GM20000 (cell line): ENCODE results near the gene SLC7A1.

ENCODE experiments used
- DNase-seq: peaks from one replicate; pipeline ENCODE4 v3.0.0; 2012; ENCODE audit warnings: low spot score
- TF ChIP-seq, protein P1 (sequence below): IDR thresholded peaks from 2 replicates; pipeline ENCODE4 v1.5.1; 2012; ENCODE audit warnings: mild to moderate bottlenecking, control low read depth; ENCODE audit errors: extremely low read depth, missing control alignments

Gene SLC7A1

DNA sequence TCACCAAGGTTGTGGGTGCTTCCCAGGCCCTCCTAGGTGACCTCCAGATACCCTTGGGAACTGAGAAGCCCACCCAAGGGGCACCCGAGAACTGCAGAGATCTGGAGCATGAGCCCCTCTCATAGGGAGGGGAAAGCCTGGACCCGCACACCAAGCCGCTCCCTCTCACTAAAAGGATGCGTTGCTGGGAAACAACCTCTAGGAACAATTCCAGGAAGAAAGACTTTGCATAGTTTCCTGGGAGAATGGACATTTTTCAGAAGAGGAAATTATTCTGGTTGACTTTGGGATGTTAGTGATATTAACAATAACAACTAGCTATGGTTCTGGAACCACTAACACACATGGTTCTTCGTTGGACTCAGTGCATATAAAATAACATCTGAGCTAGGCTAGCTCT lies 64.6 kb downstream of the SLC7A1 start:
- TF ChIP-seq, protein P1, sequence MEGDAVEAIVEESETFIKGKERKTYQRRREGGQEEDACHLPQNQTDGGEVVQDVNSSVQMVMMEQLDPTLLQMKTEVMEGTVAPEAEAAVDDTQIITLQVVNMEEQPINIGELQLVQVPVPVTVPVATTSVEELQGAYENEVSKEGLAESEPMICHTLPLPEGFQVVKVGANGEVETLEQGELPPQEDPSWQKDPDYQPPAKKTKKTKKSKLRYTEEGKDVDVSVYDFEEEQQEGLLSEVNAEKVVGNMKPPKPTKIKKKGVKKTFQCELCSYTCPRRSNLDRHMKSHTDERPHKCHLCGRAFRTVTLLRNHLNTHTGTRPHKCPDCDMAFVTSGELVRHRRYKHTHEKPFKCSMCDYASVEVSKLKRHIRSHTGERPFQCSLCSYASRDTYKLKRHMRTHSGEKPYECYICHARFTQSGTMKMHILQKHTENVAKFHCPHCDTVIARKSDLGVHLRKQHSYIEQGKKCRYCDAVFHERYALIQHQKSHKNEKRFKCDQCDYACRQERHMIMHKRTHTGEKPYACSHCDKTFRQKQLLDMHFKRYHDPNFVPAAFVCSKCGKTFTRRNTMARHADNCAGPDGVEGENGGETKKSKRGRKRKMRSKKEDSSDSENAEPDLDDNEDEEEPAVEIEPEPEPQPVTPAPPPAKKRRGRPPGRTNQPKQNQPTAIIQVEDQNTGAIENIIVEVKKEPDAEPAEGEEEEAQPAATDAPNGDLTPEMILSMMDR = no peak
- DNase-seq = no peak

- no peak for DNase-seq
- TF ChIP-seq, protein P1 = no peak
Measured at GRCh38 chr13:29529754-29530153, 65.7 kb downstream of the SLC7A1 start.

DNA sequence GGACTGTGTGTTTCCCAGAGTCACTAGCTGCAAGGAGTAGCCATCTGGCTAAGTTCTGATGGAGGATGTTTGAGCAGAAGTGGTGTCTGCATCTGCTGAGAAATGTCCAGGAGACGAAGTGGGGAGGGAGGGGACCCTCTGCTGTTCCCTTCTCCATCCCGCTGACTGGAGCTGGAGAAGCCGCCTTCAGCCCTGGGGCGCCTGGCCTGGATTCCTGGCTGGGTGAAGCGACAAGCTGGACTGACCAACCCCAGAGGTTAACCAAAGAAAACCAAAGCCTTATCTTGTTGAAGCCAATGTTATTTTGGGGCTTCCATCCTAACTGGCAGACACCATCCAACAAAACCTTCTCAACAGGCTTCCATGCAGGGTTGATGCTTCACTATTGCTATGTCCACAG lies 67.6 kb downstream of the SLC7A1 start:
- TF ChIP-seq, protein P1 = no peak
- DNase-seq = no peak

DNA sequence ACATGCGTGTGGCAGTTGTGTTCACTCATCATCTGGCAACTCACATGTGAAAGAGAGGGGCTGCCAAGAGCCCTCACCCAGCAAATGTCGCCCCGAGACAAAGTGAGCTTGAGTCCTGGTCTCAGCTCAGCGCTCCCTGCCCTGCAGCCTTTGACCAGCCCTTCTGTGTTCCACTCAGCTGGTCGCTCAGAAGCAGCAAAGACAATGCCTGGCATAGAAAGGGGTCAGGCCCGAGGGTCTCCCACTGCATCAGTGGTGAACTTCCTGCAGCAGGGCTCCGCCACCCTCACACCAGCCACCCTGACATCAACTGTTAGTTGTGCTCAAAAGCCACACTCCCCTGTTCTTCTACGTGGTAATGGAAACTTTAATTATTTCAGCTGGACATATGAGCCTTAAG lies 68.0 kb downstream of the SLC7A1 start:
- DNase-seq = no peak
- TF ChIP-seq, protein P1 = no peak

- TF ChIP-seq, protein P1 = no peak
- no peak for DNase-seq
Measured at GRCh38 chr13:29526741-29527140, 68.7 kb downstream of the SLC7A1 start.

DNA sequence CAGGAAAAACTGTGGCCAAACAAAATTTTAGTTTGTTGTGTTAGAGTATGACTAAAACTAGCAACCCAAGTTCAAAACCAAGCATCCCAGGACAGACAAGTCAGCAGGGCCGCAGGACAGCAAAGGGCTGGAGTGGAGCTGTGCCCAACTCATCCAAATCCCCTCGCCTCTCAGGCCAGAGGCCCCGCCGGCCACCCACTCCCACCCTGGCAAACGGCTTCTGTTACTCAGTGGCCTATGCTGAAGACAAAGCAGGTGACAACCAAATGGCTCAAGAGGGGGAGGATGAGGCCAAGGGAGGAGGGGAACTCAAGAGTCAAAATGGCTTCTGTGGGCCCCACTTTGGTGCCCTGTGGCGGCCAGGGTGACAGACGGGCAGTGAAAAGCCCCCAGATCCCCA lies 69.7 kb downstream of the SLC7A1 start:
- TF ChIP-seq, protein P1 = no peak
- no peak for DNase-seq

- no peak for DNase-seq
Measured at GRCh38 chr13:29524641-29525040, 70.8 kb downstream of the SLC7A1 start.

More at GRCh38 chr13:29524641-29525040, 70.8 kb downstream of the SLC7A1 start:
- TF ChIP-seq, protein P1 = no peak
